HCT116 (cell line): ENCODE data around the gene SMARCA2.

Experiments
- EZH2 ChIP-seq: fragments of 200-600 bp; sonication (generic); IDR thresholded peaks from 2 replicates; pipeline ENCODE4 v1.6.1; 2017; ENCODE audit warnings: antibody characterized with exemption, mixed run types
- FOSL1 ChIP-seq: IDR thresholded peaks from 2 replicates; pipeline ENCODE4 v1.6.1; 2012; ENCODE audit warnings: low read depth
- POLR2A ChIP-seq: IDR thresholded peaks from 2 replicates; pipeline ENCODE4 v1.7.0; 2011; ENCODE audit warnings: borderline replicate concordance; ENCODE audit not compliant: insufficient read depth, insufficient read length; ENCODE audit errors: extremely low read depth
- POLR2AphosphoS5 ChIP-seq: IDR thresholded peaks from 2 replicates; pipeline ENCODE4 v1.6.1; 2011; ENCODE audit warnings: mild to moderate bottlenecking, low read depth, low read length, moderate library complexity
- RAD21 ChIP-seq: IDR thresholded peaks from 2 replicates; pipeline ENCODE4 v1.6.1; 2012; ENCODE audit warnings: low read depth, mild to moderate bottlenecking
- SP1 ChIP-seq: IDR thresholded peaks from 2 replicates; pipeline ENCODE4 v1.6.1; 2012; ENCODE audit warnings: low read depth
- SRF ChIP-seq: IDR thresholded peaks from 2 replicates; pipeline ENCODE4 v1.6.1; 2012; ENCODE audit warnings: low read depth
- YY1 ChIP-seq: IDR thresholded peaks from 2 replicates; pipeline ENCODE4 v1.6.1; 2011; ENCODE audit warnings: low read length, low read depth, moderate library complexity, mild to moderate bottlenecking; ENCODE audit not compliant: insufficient replicate concordance; ENCODE audit errors: extremely low read depth
- ZNF274 ChIP-seq: fragments of 200-500 bp; sonication (Bioruptor generic); IDR thresholded peaks from 2 replicates; pipeline ENCODE4 v1.6.1; 2014; ENCODE audit warnings: mild to moderate bottlenecking, low read depth, low read length, inconsistent platforms
- TF ChIP-seq, protein P1 (sequence below): IDR thresholded peaks from 2 replicates; pipeline ENCODE4 v1.6.1; 2012
- TF ChIP-seq, protein P2 (sequence below): IDR thresholded peaks from 2 replicates; pipeline ENCODE4 v1.6.1; 2011; ENCODE audit warnings: mild to moderate bottlenecking, low read length, moderate library complexity; ENCODE audit not compliant: insufficient replicate concordance; ENCODE audit errors: extremely low read depth
- TF ChIP-seq, protein P3 (sequence below), 3 experiments: fragments of 200-600 bp in 1 of 3; sonication (generic) in 1 of 3; IDR thresholded peaks in 2 of 3; conservative IDR thresholded peaks in 1 of 3; 2 replicates each; pipeline ENCODE4 v1.5.1; 2012 to 2017; ENCODE audit warnings: low read depth in 2 of 3, low read length in 2 of 3, antibody characterized with exemption in 1 of 3, borderline replicate concordance in 1 of 3, control low read depth in 1 of 3, mild to moderate bottlenecking in 1 of 3, mixed read lengths in 1 of 3, mixed run types in 1 of 3, moderate library complexity in 1 of 3; ENCODE audit not compliant: insufficient read depth in 1 of 3
- TF ChIP-seq, protein P4 (sequence below): IDR thresholded peaks from 2 replicates; pipeline ENCODE4 v1.6.1; 2012; ENCODE audit warnings: low read depth

DNA sequence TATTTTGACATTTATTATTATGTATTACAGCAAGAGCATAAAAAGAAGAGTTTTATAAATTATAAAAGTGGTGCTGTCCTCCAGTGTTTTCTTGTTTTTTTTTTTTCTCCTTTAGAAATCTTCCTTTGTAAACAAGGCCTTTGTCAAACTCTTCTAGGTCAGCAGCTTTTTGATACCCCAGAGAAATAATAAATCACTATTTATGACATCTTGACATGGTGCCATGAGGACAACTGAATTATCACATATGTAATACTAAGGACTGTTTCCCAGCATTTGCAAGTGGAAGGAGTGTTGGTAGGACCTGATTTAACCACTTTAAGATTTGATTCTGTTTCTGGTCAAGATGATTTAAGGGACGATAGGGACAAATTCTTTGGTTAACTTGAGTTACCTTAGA is 4.6 kb downstream of the SMARCA2 start:
- no peak for TF ChIP-seq YY1
- TF ChIP-seq POLR2AphosphoS5: no peak
- TF ChIP-seq, protein P1, sequence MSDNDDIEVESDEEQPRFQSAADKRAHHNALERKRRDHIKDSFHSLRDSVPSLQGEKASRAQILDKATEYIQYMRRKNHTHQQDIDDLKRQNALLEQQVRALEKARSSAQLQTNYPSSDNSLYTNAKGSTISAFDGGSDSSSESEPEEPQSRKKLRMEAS: no peak
- no peak for TF ChIP-seq RAD21
- TF ChIP-seq, protein P2, sequence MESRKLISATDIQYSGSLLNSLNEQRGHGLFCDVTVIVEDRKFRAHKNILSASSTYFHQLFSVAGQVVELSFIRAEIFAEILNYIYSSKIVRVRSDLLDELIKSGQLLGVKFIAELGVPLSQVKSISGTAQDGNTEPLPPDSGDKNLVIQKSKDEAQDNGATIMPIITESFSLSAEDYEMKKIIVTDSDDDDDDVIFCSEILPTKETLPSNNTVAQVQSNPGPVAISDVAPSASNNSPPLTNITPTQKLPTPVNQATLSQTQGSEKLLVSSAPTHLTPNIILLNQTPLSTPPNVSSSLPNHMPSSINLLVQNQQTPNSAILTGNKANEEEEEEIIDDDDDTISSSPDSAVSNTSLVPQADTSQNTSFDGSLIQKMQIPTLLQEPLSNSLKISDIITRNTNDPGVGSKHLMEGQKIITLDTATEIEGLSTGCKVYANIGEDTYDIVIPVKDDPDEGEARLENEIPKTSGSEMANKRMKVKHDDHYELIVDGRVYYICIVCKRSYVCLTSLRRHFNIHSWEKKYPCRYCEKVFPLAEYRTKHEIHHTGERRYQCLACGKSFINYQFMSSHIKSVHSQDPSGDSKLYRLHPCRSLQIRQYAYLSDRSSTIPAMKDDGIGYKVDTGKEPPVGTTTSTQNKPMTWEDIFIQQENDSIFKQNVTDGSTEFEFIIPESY: no peak
- no peak for TF ChIP-seq ZNF274
- TF ChIP-seq EZH2: no peak
- TF ChIP-seq POLR2A: no peak
- TF ChIP-seq, protein P3, sequence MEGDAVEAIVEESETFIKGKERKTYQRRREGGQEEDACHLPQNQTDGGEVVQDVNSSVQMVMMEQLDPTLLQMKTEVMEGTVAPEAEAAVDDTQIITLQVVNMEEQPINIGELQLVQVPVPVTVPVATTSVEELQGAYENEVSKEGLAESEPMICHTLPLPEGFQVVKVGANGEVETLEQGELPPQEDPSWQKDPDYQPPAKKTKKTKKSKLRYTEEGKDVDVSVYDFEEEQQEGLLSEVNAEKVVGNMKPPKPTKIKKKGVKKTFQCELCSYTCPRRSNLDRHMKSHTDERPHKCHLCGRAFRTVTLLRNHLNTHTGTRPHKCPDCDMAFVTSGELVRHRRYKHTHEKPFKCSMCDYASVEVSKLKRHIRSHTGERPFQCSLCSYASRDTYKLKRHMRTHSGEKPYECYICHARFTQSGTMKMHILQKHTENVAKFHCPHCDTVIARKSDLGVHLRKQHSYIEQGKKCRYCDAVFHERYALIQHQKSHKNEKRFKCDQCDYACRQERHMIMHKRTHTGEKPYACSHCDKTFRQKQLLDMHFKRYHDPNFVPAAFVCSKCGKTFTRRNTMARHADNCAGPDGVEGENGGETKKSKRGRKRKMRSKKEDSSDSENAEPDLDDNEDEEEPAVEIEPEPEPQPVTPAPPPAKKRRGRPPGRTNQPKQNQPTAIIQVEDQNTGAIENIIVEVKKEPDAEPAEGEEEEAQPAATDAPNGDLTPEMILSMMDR (IDR thresholded peaks at IDR 0.05 in 2 of 3, conservative IDR thresholded peaks at IDR 0.05 in 1 of 3; ENCODE audit: borderline replicate concordance in 1 of 3, insufficient read depth in 1 of 3, low read depth in 2 of 3, low read length in 2 of 3): no peak
- TF ChIP-seq SRF: no peak
- no peak for TF ChIP-seq FOSL1
- no peak for TF ChIP-seq SP1
- TF ChIP-seq, protein P4, sequence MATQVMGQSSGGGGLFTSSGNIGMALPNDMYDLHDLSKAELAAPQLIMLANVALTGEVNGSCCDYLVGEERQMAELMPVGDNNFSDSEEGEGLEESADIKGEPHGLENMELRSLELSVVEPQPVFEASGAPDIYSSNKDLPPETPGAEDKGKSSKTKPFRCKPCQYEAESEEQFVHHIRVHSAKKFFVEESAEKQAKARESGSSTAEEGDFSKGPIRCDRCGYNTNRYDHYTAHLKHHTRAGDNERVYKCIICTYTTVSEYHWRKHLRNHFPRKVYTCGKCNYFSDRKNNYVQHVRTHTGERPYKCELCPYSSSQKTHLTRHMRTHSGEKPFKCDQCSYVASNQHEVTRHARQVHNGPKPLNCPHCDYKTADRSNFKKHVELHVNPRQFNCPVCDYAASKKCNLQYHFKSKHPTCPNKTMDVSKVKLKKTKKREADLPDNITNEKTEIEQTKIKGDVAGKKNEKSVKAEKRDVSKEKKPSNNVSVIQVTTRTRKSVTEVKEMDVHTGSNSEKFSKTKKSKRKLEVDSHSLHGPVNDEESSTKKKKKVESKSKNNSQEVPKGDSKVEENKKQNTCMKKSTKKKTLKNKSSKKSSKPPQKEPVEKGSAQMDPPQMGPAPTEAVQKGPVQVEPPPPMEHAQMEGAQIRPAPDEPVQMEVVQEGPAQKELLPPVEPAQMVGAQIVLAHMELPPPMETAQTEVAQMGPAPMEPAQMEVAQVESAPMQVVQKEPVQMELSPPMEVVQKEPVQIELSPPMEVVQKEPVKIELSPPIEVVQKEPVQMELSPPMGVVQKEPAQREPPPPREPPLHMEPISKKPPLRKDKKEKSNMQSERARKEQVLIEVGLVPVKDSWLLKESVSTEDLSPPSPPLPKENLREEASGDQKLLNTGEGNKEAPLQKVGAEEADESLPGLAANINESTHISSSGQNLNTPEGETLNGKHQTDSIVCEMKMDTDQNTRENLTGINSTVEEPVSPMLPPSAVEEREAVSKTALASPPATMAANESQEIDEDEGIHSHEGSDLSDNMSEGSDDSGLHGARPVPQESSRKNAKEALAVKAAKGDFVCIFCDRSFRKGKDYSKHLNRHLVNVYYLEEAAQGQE: no peak
